Activated naive CD8-positive, alpha-beta T cell (primary cell): ENCODE measurements around the gene PGLYRP1.

ENCODE experiments used
- H3K27ac Mint-ChIP-seq: one replicate; pipeline ENCODE4 v1.8.0; 2021; ENCODE audit warnings: mixed read lengths
- H3K27me3 Mint-ChIP-seq: one replicate; pipeline ENCODE4 v1.8.0; 2021; ENCODE audit warnings: mixed read lengths
- H3K36me3 Mint-ChIP-seq: one replicate; pipeline ENCODE4 v1.8.0; 2021; ENCODE audit warnings: mixed read lengths
- H3K4me1 Mint-ChIP-seq: one replicate; pipeline ENCODE4 v1.8.0; 2021; ENCODE audit warnings: low read depth, mixed read lengths
- H3K4me3 Mint-ChIP-seq: one replicate; pipeline ENCODE4 v1.8.0; 2021; ENCODE audit warnings: mild to moderate bottlenecking, mixed read lengths
- H3K9me3 Mint-ChIP-seq: one replicate; pipeline ENCODE4 v1.8.0; 2021; ENCODE audit warnings: low read depth, mixed read lengths

Gene PGLYRP1

GRCh38 chr19:46040952-46041500, 18.2 kb upstream of the PGLYRP1 start, which contains the start of gene IGFL4:
IGFL4 (minus strand) TSS chr19:46041002; CDS start chr19:46040962, 40 bp downstream.
- Mint-ChIP-seq H3K27ac (no peak within 1 kb of the TSS), H3K27me3 (peaks cover 27% of the 10 kb centered on the region), H3K4me1 (no peaks in the 10 kb centered on the region), H3K4me3 (no peak within 1 kb of the TSS), H3K9me3 (peaks cover 14% of the 10 kb centered on the region), H3K36me3 (peaks cover 18% of the 10 kb centered on the region)

- H3K9me3 Mint-ChIP-seq, result peaks cover 8% of the 10 kb centered on the region
- peaks cover 15% of the 10 kb centered on the region for H3K36me3 Mint-ChIP-seq
- no peak overlapping the region for H3K4me3 Mint-ChIP-seq
- H3K4me1 Mint-ChIP-seq, result no peaks in the 10 kb centered on the region
- no peak overlapping the region for H3K27ac Mint-ChIP-seq
- H3K27me3 Mint-ChIP-seq, result peaks cover 26% of the 10 kb centered on the region
Measured at GRCh38 chr19:46040125-46040524, 17.3 kb upstream of the PGLYRP1 start.

GRCh38 chr19:46036744-46037128, 13.9 kb upstream of the PGLYRP1 start:
- H3K27me3 Mint-ChIP-seq, result peaks cover 11% of the 10 kb centered on the region

GRCh38 chr19:46035986-46036743, 13.3 kb upstream of the PGLYRP1 start:
- Mint-ChIP-seq H3K27me3 (peaks cover 9% of the 10 kb centered on the region), H3K36me3 (peaks cover 5% of the 10 kb centered on the region), H3K27ac (no peak overlapping the region), H3K9me3 (no peaks in the 10 kb centered on the region), H3K4me3 (no peak overlapping the region), H3K4me1 (no peaks in the 10 kb centered on the region)

More at GRCh38 chr19:46036744-46037128, 13.9 kb upstream of the PGLYRP1 start:
- H3K4me1 Mint-ChIP-seq, result no peaks in the 10 kb centered on the region
- no peaks in the 10 kb centered on the region for H3K9me3 Mint-ChIP-seq
- peaks cover 5% of the 10 kb centered on the region for H3K36me3 Mint-ChIP-seq
- no peak overlapping the region for H3K4me3 Mint-ChIP-seq
- no peak overlapping the region for H3K27ac Mint-ChIP-seq

GRCh38 chr19:46035546-46035945, 12.7 kb upstream of the PGLYRP1 start:
- Mint-ChIP-seq H3K4me3 (no peak overlapping the region), H3K27ac (no peak overlapping the region), H3K4me1 (no peaks in the 10 kb centered on the region), H3K27me3 (peaks cover 4% of the 10 kb centered on the region), H3K9me3 (no peaks in the 10 kb centered on the region), H3K36me3 (peaks cover 2% of the 10 kb centered on the region)

- peaks cover 6% of the 10 kb centered on the region for H3K27me3 Mint-ChIP-seq
- peaks cover 2% of the 10 kb centered on the region for H3K4me1 Mint-ChIP-seq
- H3K9me3 Mint-ChIP-seq, result no peaks in the 10 kb centered on the region
- H3K27ac Mint-ChIP-seq, result no peak overlapping the region
- H3K36me3 Mint-ChIP-seq, result peaks cover 2% of the 10 kb centered on the region
- H3K4me3 Mint-ChIP-seq, result no peak overlapping the region
Measured at GRCh38 chr19:46033401-46033800, 10.5 kb upstream of the PGLYRP1 start.

DNA sequence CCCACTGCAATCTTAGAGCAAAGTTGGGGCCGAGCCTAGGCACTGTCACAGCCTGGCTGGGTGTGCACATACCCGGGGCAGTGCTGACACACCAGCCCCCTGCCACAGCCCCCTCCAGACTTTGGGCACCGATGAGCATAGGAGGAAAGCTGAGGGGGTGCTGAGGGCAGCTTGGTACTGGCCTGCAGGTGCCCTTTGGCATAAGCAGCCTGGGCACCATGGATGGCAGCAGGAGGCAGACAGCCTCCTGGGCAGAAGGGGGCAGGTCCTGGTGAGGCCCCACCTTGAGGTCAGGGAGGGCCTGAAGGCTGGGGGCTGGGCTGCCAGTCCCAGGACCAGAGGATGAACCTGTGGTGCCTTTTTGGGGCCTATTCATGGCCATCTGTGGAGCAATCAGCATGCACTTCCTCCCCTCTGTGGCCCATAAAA, 9.8 kb upstream of the PGLYRP1 start:
- Mint-ChIP-seq H3K27ac (no peak overlapping the region), H3K4me1 (peaks cover 2% of the 10 kb centered on the region), H3K9me3 (no peaks in the 10 kb centered on the region), H3K4me3 (no peak overlapping the region), H3K36me3 (peaks cover 2% of the 10 kb centered on the region), H3K27me3 (peaks cover 6% of the 10 kb centered on the region)

DNA sequence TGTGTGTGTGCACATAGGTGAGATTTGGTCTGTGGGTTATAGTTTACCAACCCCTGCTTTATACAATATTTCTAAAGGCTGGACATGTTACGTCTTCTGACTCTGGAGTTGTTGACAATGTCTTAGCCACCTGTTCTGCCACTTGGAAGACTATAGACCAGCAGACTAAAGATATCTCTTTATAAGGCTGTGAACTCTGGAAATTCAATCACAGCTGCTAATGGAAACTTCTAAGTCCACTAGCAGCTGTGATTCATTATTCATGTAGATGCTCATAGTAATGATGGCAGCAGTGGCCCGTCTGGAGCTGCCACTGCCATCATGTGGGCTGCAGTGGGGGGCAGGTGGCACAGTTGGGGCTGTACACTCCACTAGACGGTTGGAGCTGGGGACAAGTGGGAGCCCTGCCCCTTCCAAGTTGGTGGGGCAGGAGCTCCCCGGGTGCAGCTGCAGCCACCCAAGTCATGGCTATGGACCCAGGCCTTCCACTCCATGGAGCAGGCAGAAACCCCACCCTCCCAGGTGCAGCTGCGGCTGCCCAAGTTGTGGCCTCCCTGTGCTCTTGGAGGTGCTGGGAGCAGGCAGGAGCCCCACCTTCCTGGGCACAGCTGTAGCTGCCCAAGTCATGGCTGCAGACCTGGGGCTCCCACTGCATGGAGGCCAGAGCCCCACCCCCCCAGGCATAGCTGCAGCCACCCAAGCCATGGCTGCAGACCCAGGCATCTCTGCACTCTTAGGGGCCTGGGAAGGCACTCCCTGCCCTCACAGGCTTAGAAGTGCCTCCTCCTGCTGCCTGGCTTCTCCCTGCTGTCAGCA, 9.1 kb upstream of the PGLYRP1 start:
- H3K36me3 Mint-ChIP-seq, result peaks cover 2% of the 10 kb centered on the region
- no peak overlapping the region for H3K27ac Mint-ChIP-seq
- peaks cover 2% of the 10 kb centered on the region for H3K4me1 Mint-ChIP-seq
- H3K9me3 Mint-ChIP-seq, result no peaks in the 10 kb centered on the region
- H3K27me3 Mint-ChIP-seq, result peaks cover 6% of the 10 kb centered on the region
- H3K4me3 Mint-ChIP-seq, result no peak overlapping the region

DNA sequence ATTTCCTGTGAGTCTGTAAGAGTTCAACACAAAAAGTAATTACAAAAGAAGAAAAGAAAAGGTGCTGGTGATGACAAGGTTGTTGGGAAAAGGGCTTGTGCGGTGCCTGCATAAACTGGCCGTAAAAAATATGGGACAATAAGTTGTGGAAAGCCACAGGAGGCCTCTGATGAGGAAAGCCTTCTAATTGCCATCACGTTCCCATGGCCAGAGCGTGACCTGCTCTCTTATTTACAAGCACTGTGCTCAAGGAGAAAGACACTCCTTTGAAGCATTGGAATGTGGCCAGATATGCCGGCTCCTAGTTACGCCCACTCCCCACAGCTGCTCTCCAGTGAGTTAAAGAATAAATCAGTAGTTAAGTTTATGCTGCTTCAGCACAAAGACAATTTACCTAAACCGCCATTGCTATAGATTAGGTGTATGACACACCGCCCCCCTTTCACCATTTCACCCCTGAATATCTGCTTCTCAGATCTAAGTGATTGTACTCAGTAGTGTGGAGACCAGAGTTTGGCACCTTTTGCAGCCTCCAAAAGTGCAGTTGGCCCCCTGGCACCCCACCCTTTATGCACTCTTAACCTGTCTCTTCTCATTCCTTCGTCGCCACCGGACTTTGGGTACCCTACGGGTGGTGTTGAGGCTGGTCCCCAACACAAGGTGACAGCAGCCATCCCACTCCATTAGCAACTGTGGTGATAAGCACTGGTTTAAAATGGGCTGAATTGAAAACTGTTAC, 8.1 kb upstream of the PGLYRP1 start:
- H3K4me1 Mint-ChIP-seq, result peaks cover 12% of the 10 kb centered on the region
- peaks cover 4% of the 10 kb centered on the region for H3K36me3 Mint-ChIP-seq
- peaks cover 2% of the 10 kb centered on the region for H3K9me3 Mint-ChIP-seq
- no peak overlapping the region for H3K27ac Mint-ChIP-seq
- H3K4me3 Mint-ChIP-seq, result no peak overlapping the region
- H3K27me3 Mint-ChIP-seq, result peaks cover 6% of the 10 kb centered on the region

DNA sequence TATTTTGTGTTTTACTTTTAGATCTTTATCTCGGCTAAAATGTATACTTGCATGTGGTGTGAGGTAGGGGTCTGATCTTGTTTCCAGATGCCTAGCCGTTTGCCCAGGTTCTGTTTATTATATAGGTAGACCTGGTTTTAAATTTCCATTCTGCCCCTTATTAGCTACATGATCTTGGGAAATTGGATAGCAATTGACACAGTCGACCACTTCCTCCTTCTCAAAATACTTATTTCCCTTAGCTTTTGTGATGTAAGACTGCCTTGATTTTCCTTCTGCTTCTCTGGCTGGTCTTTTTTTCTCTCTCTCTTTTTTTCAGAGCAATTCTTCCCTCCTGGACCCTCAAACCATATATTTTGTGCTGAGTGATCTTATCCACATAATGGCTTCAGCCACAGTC, 3.0 kb upstream of the PGLYRP1 start:
- Mint-ChIP-seq H3K27me3 (peaks cover 13% of the 10 kb centered on the region), H3K4me3 (no peak overlapping the region), H3K36me3 (peaks cover 2% of the 10 kb centered on the region), H3K27ac (no peak overlapping the region), H3K4me1 (peaks cover 20% of the 10 kb centered on the region), H3K9me3 (peaks cover 4% of the 10 kb centered on the region)

GRCh38 chr19:46023311-46023779, 492 bp upstream of the PGLYRP1 start:
- peaks cover 4% of the 10 kb centered on the region for H3K9me3 Mint-ChIP-seq
- H3K27ac Mint-ChIP-seq, result no peak overlapping the region
- peaks cover 18% of the 10 kb centered on the region for H3K4me1 Mint-ChIP-seq
- peaks cover 2% of the 10 kb centered on the region for H3K36me3 Mint-ChIP-seq
- no peak overlapping the region for H3K4me3 Mint-ChIP-seq
- H3K27me3 Mint-ChIP-seq, result peaks cover 9% of the 10 kb centered on the region

GRCh38 chr19:46022061-46022430, 807 bp downstream of the PGLYRP1 start:
- Mint-ChIP-seq H3K4me1 (peaks cover 18% of the 10 kb centered on the region), H3K36me3 (peaks cover 2% of the 10 kb centered on the region), H3K27me3 (peaks cover 9% of the 10 kb centered on the region), H3K27ac (no peak overlapping the region), H3K4me3 (no peak overlapping the region), H3K9me3 (peaks cover 4% of the 10 kb centered on the region)

- H3K27ac Mint-ChIP-seq, result no peak overlapping the region
- H3K9me3 Mint-ChIP-seq, result peaks cover 4% of the 10 kb centered on the region
- peaks cover 9% of the 10 kb centered on the region for H3K27me3 Mint-ChIP-seq
- H3K36me3 Mint-ChIP-seq, result peaks cover 1% of the 10 kb centered on the region
- H3K4me1 Mint-ChIP-seq, result peaks cover 17% of the 10 kb centered on the region
- H3K4me3 Mint-ChIP-seq, result no peak overlapping the region
Measured at GRCh38 chr19:46021531-46022041, 1.3 kb downstream of the PGLYRP1 start.

DNA sequence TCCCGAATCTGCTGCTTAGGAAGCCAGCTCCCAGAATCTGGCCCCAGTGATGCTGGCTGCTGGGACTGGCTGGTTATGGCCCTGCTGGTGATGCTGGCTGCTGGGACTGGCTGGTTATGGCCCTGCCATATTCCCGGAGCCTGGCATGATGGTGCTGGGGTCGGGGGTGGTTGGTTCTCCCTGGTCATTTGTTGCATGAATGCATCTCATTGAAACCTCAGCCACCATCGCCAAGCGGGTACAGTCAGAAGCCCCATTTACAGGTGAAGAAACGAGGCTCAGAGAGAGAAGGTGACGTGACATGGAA, 2.1 kb downstream of the PGLYRP1 start:
- Mint-ChIP-seq H3K36me3 (no peaks in the 10 kb centered on the region), H3K27me3 (peaks cover 9% of the 10 kb centered on the region), H3K27ac (no peak overlapping the region), H3K9me3 (no peaks in the 10 kb centered on the region), H3K4me1 (peaks cover 13% of the 10 kb centered on the region), H3K4me3 (no peak overlapping the region)
